Left lobe of liver (tissue), 2 donors: ENCODE measurements around the gene RBFOX1. TPM values are rescaled to one million over a fixed set of nuclear protein-coding genes. Genes with fewer than 3 reads are reported as not detected.

Experiments used
- ATAC-seq: fragments of 200-7000 bp; cut with Tn5 transposase; one replicate; pipeline ENCODE4 v1.9.1; 2020; ENCODE audit warnings: mild to moderate bottlenecking, moderate library complexity
- DNase-seq: peaks from one replicate; pipeline ENCODE4 v3.0.0-alpha.2; 2020; ENCODE audit warnings: low spot score
- total RNA-seq: library from RNA; stranded (reverse); gene quantifications from one replicate; pipeline ENCODE4 v1.2.1, GENCODE V29; 2021
- donor health status: DM: no; HTN: no; CAD: no; lungs with moderate emphysema.
- donor health status: DM: no; HTN: yes; CAD: no.

Gene RBFOX1
- total RNA-seq = not detected

GRCh38 chr16:7332611-7333010 lies at the start of gene RBFOX1:
RBFOX1 (plus strand) TSS chr16:7332845.
- DNase-seq (no peak), ATAC-seq (no peak)

GRCh38 chr16:7284780-7285179 lies 47.9 kb upstream of the RBFOX1 start:
- no peak for DNase-seq
- no peak for ATAC-seq

GRCh38 chr16:7285520-7285919 lies 47.1 kb upstream of the RBFOX1 start:
- DNase-seq = no peak
- no peak for ATAC-seq

GRCh38 chr16:7289299-7289698 lies 43.3 kb upstream of the RBFOX1 start:
- ATAC-seq = no peak

GRCh38 chr16:7290682-7291081 lies 42.0 kb upstream of the RBFOX1 start:
- no peak for DNase-seq
- no peak for ATAC-seq

More at GRCh38 chr16:7289299-7289698, 43.3 kb upstream of the RBFOX1 start:
- DNase-seq = no peak

GRCh38 chr16:7294020-7294419 lies 38.6 kb upstream of the RBFOX1 start:
- DNase-seq = no peak

GRCh38 chr16:7303052-7303610 lies 29.5 kb upstream of the RBFOX1 start:
- no peak for ATAC-seq
- no peak for DNase-seq

More at GRCh38 chr16:7294020-7294419, 38.6 kb upstream of the RBFOX1 start:
- ATAC-seq = no peak

- DNase-seq (no peak), ATAC-seq (no peak)
Observed at GRCh38 chr16:7303660-7304200, 28.9 kb upstream of the RBFOX1 start.

- DNase-seq = no peak
- ATAC-seq = no peak
Observed at GRCh38 chr16:7304279-7304678, 28.4 kb upstream of the RBFOX1 start.

- ATAC-seq = no peak
- DNase-seq = no peak
Observed at GRCh38 chr16:7304958-7305357, 27.7 kb upstream of the RBFOX1 start.

- ATAC-seq = no peak
- DNase-seq = no peak
Observed at GRCh38 chr16:7313170-7313569, 19.5 kb upstream of the RBFOX1 start.

GRCh38 chr16:7314163-7314562 lies 18.5 kb upstream of the RBFOX1 start:
- DNase-seq = no peak
- no peak for ATAC-seq

- ATAC-seq (no peak), DNase-seq (no peak)
Observed at GRCh38 chr16:7315813-7316212, 16.8 kb upstream of the RBFOX1 start.

- DNase-seq = no peak
- ATAC-seq = no peak
Observed at GRCh38 chr16:7316281-7316888, 16.3 kb upstream of the RBFOX1 start.

GRCh38 chr16:7317982-7318381 lies 14.7 kb upstream of the RBFOX1 start:
- DNase-seq = no peak
- ATAC-seq = no peak

- no peak for DNase-seq
- no peak for ATAC-seq
Observed at GRCh38 chr16:7318686-7319085, 14.0 kb upstream of the RBFOX1 start.

GRCh38 chr16:7319514-7319913 lies 13.1 kb upstream of the RBFOX1 start:
- DNase-seq (no peak), ATAC-seq (no peak)

GRCh38 chr16:7321661-7322060 lies 11.0 kb upstream of the RBFOX1 start:
- ATAC-seq = no peak
- no peak for DNase-seq

- ATAC-seq (no peak), DNase-seq (no peak)
Observed at GRCh38 chr16:7324321-7324720, 8.3 kb upstream of the RBFOX1 start.

- DNase-seq (no peak), ATAC-seq (no peak)
Observed at GRCh38 chr16:7325834-7326233, 6.8 kb upstream of the RBFOX1 start.

- DNase-seq = no peak
- no peak for ATAC-seq
Observed at GRCh38 chr16:7330709-7331108, 1.9 kb upstream of the RBFOX1 start.

- no peak for DNase-seq
- ATAC-seq = no peak
Observed at GRCh38 chr16:7331997-7332396, 648 bp upstream of the RBFOX1 start.
